NCI-H524 (cell line): ENCODE results near the gene DNAJA2.
"Not testable (repeated sequence)": the region's sequence is repeated elsewhere in the genome, so short reads cannot be mapped to it uniquely, and the experiment has no call there.

Source experiments
- DNase-seq, 2 experiments: peaks; one replicate each; lab custom pipeline; 2025; lab: John Stamatoyannopoulos, UW

DNAJA2 gene

GRCh38 chr16:46975165-46975564 is 1.7 kb upstream of the DNAJA2 start:
- no peak for DNase-seq

- peak in 1 of 2 experiments; percentile 22 for DNase-seq
Observed at GRCh38 chr16:46974352-46974751, 878 bp upstream of the DNAJA2 start.

GRCh38 chr16:46973996-46974324 is 486 bp upstream of the DNAJA2 start:
- no peak for DNase-seq

GRCh38 chr16:46972429-46973206 is 856 bp downstream of the DNAJA2 start:
- peak; percentile 25 to 46 for DNase-seq

GRCh38 chr16:46971271-46971670 is 2.2 kb downstream of the DNAJA2 start:
- no peak for DNase-seq

- no peak for DNase-seq
Observed at GRCh38 chr16:46970089-46970488, 3.4 kb downstream of the DNAJA2 start.

- no peak for DNase-seq
Observed at GRCh38 chr16:46968063-46968435, 5.4 kb downstream of the DNAJA2 start.

GRCh38 chr16:46962629-46963028 is 10.8 kb downstream of the DNAJA2 start:
- no peak for DNase-seq

GRCh38 chr16:46961373-46962353 is 11.8 kb downstream of the DNAJA2 start:
- no peak for DNase-seq

- DNase-seq, result no peak
Observed at GRCh38 chr16:46954562-46954961, 18.9 kb downstream of the DNAJA2 start.

GRCh38 chr16:46950009-46950408 is 23.5 kb downstream of the DNAJA2 start:
- DNase-seq, result no peak

- no peak for DNase-seq
Observed at GRCh38 chr16:46949241-46949892, 24.1 kb downstream of the DNAJA2 start.

GRCh38 chr16:46948548-46949166 is 24.8 kb downstream of the DNAJA2 start:
- no peak for DNase-seq

- DNase-seq, result peak; percentile 27 to 52
Observed at GRCh38 chr16:46947900-46948547, 25.4 kb downstream of the DNAJA2 start.

- not testable (repeated sequence) for DNase-seq
Observed at GRCh38 chr16:46944713-46945112, 28.8 kb downstream of the DNAJA2 start.

GRCh38 chr16:46937536-46937935 is 35.9 kb downstream of the DNAJA2 start:
- DNase-seq, result no peak

- peak; percentile 30 to 69 for DNase-seq
Observed at GRCh38 chr16:46932802-46933201, 40.7 kb downstream of the DNAJA2 start.

- no peak for DNase-seq
Observed at GRCh38 chr16:46930861-46931260, 42.6 kb downstream of the DNAJA2 start.

GRCh38 chr16:46929378-46930332 is 43.8 kb downstream of the DNAJA2 start:
- peak in 1 of 2 experiments; percentile 37 for DNase-seq

- DNase-seq, result no peak
Observed at GRCh38 chr16:46928811-46929210, 44.7 kb downstream of the DNAJA2 start.
